Astrocyte of the hippocampus (primary cell): Measurements from ENCODE around the gene F11R.
"Not testable (repeated sequence)": the region's sequence is repeated elsewhere in the genome, so short reads cannot be mapped to it uniquely, and the experiment has no call there.

ENCODE experiments used
- DNase-seq: peaks from one replicate; pipeline ENCODE4 v3.0.0; 2011; ENCODE audit warnings: low read depth, low spot score

F11R gene

GRCh38 chr1:161013131-161013487, 7.8 kb downstream of the F11R start:
- no peak for DNase-seq

- DNase-seq, result no peak
Measured at GRCh38 chr1:161012420-161012819, 8.5 kb downstream of the F11R start.

- no peak for DNase-seq
Measured at GRCh38 chr1:161009602-161010211, 11.2 kb downstream of the F11R start.

GRCh38 chr1:161008869-161009510, 12.0 kb downstream of the F11R start:
- no peak for DNase-seq

GRCh38 chr1:161007369-161007768, 13.6 kb downstream of the F11R start:
- DNase-seq, result no peak

GRCh38 chr1:161006563-161006962, 14.4 kb downstream of the F11R start:
- DNase-seq, result no peak

- no peak for DNase-seq
Measured at GRCh38 chr1:161001525-161001924, 19.4 kb downstream of the F11R start.

- DNase-seq, result no peak
Measured at GRCh38 chr1:161000736-161001480, 20.0 kb downstream of the F11R start.

- DNase-seq, result no peak
Measured at GRCh38 chr1:160999376-160999775, 21.6 kb downstream of the F11R start.

- peak; percentile 39 for DNase-seq
Measured at GRCh38 chr1:160997323-160998038, 23.5 kb downstream of the F11R start.

- peak; percentile 63 for DNase-seq
Measured at GRCh38 chr1:160996178-160996577, 24.8 kb downstream of the F11R start.

GRCh38 chr1:160993544-160994193, 27.3 kb downstream of the F11R start:
- peak; percentile 58 for DNase-seq

GRCh38 chr1:160992036-160992435, 28.9 kb downstream of the F11R start:
- not testable (repeated sequence) for DNase-seq

GRCh38 chr1:160987359-160988050, 33.4 kb downstream of the F11R start:
- no peak for DNase-seq

- DNase-seq, result no peak
Measured at GRCh38 chr1:160985723-160986122, 35.2 kb downstream of the F11R start.

GRCh38 chr1:160981584-160982411, 39.2 kb downstream of the F11R start:
- no peak for DNase-seq

- DNase-seq, result no peak
Measured at GRCh38 chr1:160979286-160979685, 41.7 kb downstream of the F11R start.

GRCh38 chr1:160978510-160978927, 42.4 kb downstream of the F11R start:
- no peak for DNase-seq

GRCh38 chr1:160975026-160975425, 45.9 kb downstream of the F11R start:
- no peak for DNase-seq

- no peak for DNase-seq
Measured at GRCh38 chr1:160973491-160973890, 47.5 kb downstream of the F11R start.
